Endothelial cell of umbilical vein (primary cell): ENCODE data around the gene ELK3. TPM values are rescaled to one million over a fixed set of nuclear protein-coding genes. Genes with fewer than 3 reads are reported as not detected.

Source experiments
- BruUV-seq: library from RNA; stranded (reverse); fragments of 400-500 nt; replicated peaks from 2 replicates; lab custom pipeline; 2021; lab: Mats Ljungman, UMichigan
- CTCF ChIA-PET: fragments of 300-600, 350-600 bp; sonication (Branson Sonifier 250); formaldehyde crosslinking; loops from one replicate; lab custom pipeline; 2021; ENCODE audit warnings: antibody characterized with exemption, inconsistent platforms; lab: Charles Lee
- POLR2A ChIA-PET: fragments of 300-600, 350-600 bp; sonication (Branson Sonifier 250); formaldehyde crosslinking; loops from one replicate; lab custom pipeline; 2021; ENCODE audit warnings: antibody characterized with exemption, inconsistent platforms; lab: Charles Lee
- DNase-seq: peaks from one replicate; pipeline ENCODE4 v3.0.0-alpha.2; 2011; ENCODE audit warnings: low read depth, low spot score
- FAIRE-seq: peaks from 2 replicates; lab custom pipeline; 2011; peaks lifted over from hg19 to GRCh38; lab: Jason Lieb, UNC
- H2AFZ ChIP-seq: 2 replicates; pipeline ENCODE4 v1.6.0; 2012; ENCODE audit warnings: low read depth, low read length, control low read depth, inconsistent platforms
- H3K27ac ChIP-seq: 2 replicates; pipeline ENCODE4 v1.5.1; 2011; ENCODE audit warnings: low read depth, mild to moderate bottlenecking, control low read depth, low read length, moderate library complexity; ENCODE audit not compliant: insufficient read depth
- H3K27me3 ChIP-seq, 2 experiments: 2 replicates each; pipeline versions ENCODE4 v1.6.0 to v1.6.1; 2011; ENCODE audit warnings: low read length in 2 of 2, mixed read lengths in 1 of 2; ENCODE audit not compliant: control insufficient read depth in 2 of 2, insufficient read depth in 2 of 2
- H3K36me3 ChIP-seq, 2 experiments: 2 replicates in 1 of 2; 3 replicates in 1 of 2; pipeline ENCODE4 v1.5.1; 2011; ENCODE audit warnings: low read length in 2 of 2, mild to moderate bottlenecking in 1 of 2, moderate library complexity in 1 of 2; ENCODE audit not compliant: control insufficient read depth in 2 of 2, insufficient read depth in 2 of 2; ENCODE audit errors: extremely low read depth in 1 of 2
- H3K4me1 ChIP-seq: 3 replicates; pipeline ENCODE4 v1.5.1; 2011; ENCODE audit warnings: mild to moderate bottlenecking, low read length; ENCODE audit not compliant: control insufficient read depth, insufficient read depth; ENCODE audit errors: extremely low read depth
- H3K4me2 ChIP-seq: 2 replicates; pipeline ENCODE4 v1.6.1; 2011; ENCODE audit warnings: low read length, control low read depth, mixed read lengths; ENCODE audit not compliant: insufficient read depth
- H3K4me3 ChIP-seq, 3 experiments: fragments of 200-600 bp in 1 of 3; sonication (generic), shearing (Covaris generic) in 1 of 3; replicated peaks in 1 of 3; 2 replicates each; pipeline ENCODE4 v1.5.1; 2011 to 2016; ENCODE audit warnings: control low read depth in 3 of 3, low read length in 3 of 3, mild to moderate bottlenecking in 2 of 3, inconsistent platforms in 1 of 3, low read depth in 1 of 3, moderate library complexity in 1 of 3; ENCODE audit not compliant: insufficient read depth in 1 of 3
- H3K79me2 ChIP-seq: 2 replicates; pipeline ENCODE4 v1.6.0; 2012; ENCODE audit warnings: low read length, inconsistent platforms; ENCODE audit not compliant: control insufficient read depth, insufficient read depth
- H3K9ac ChIP-seq: replicated peaks from 2 replicates; pipeline ENCODE3; 2011; ENCODE audit warnings: low read length, control low read depth; ENCODE audit not compliant: insufficient read depth; ENCODE audit errors: extremely low read depth
- H3K9me1 ChIP-seq: replicated peaks from 3 replicates; pipeline ENCODE4 v1.6.0; 2011; ENCODE audit warnings: mild to moderate bottlenecking, low read length; ENCODE audit not compliant: control insufficient read depth, insufficient read depth; ENCODE audit errors: extremely low read depth
- H3K9me3 ChIP-seq: replicated peaks from 2 replicates; pipeline ENCODE4 v1.5.1; 2012; ENCODE audit warnings: low read length, inconsistent platforms; ENCODE audit not compliant: control insufficient read depth, insufficient read depth
- H4K20me1 ChIP-seq: replicated peaks from 2 replicates; pipeline ENCODE3; 2011; ENCODE audit warnings: mild to moderate bottlenecking, low read length; ENCODE audit not compliant: control insufficient read depth, insufficient read depth; ENCODE audit errors: extremely low read depth
- CTCF ChIP-seq, 2 donors: IDR thresholded peaks; 1 replicate in 1 of 2; 2 replicates in 1 of 2; pipeline ENCODE4 v1.5.1; 2011; ENCODE audit warnings: low read length in 2 of 2, mild to moderate bottlenecking in 2 of 2, moderate library complexity in 2 of 2, control low read depth in 1 of 2, inconsistent platforms in 1 of 2, low read depth in 1 of 2; ENCODE audit not compliant: insufficient read depth in 1 of 2; ENCODE audit errors: extremely low read depth in 1 of 2
- EZH2 ChIP-seq: IDR thresholded peaks from 2 replicates; pipeline ENCODE4 v1.6.1; 2012; ENCODE audit warnings: borderline replicate concordance, low read depth, mild to moderate bottlenecking, moderate library complexity, low read length, inconsistent platforms; ENCODE audit not compliant: severe bottlenecking
- FOS ChIP-seq: IDR thresholded peaks from 2 replicates; pipeline ENCODE4 v1.6.1; 2011; ENCODE audit warnings: mild to moderate bottlenecking, low read length, moderate library complexity, borderline replicate concordance; ENCODE audit not compliant: insufficient read depth
- GATA2 ChIP-seq: IDR thresholded peaks from 2 replicates; pipeline ENCODE4 v1.7.0; 2011; ENCODE audit warnings: low read depth, mild to moderate bottlenecking, moderate library complexity, mixed read lengths, low read length; ENCODE audit not compliant: insufficient read length, insufficient read depth
- JUN ChIP-seq: IDR thresholded peaks from 2 replicates; pipeline ENCODE4 v1.6.1; 2011; ENCODE audit warnings: borderline replicate concordance, low read depth; ENCODE audit not compliant: insufficient read length, insufficient read depth
- MAX ChIP-seq: IDR thresholded peaks from 2 replicates; pipeline ENCODE4 v1.6.1; 2011; ENCODE audit not compliant: insufficient read depth, insufficient read length
- MYC ChIP-seq: IDR thresholded peaks from one replicate; pipeline ENCODE4 v1.6.1; 2011; ENCODE audit warnings: mild to moderate bottlenecking, low read depth, low read length
- POLR2A ChIP-seq: IDR thresholded peaks from 2 replicates; pipeline ENCODE4 v1.6.1; 2012; ENCODE audit warnings: low read depth, mild to moderate bottlenecking, control low read depth, low read length
- POLR2AphosphoS5 ChIP-seq: IDR thresholded peaks from 2 replicates; pipeline ENCODE4 v1.6.1; 2012; ENCODE audit warnings: low read depth, mild to moderate bottlenecking, control low read depth, low read length, moderate library complexity; ENCODE audit not compliant: insufficient read depth
- dilution Hi-C: fragments of 300-500 bp; cut with MboI; formaldehyde crosslinking; loops from one replicate; pipeline ENCODE4 v1.15.0; 2019; ENCODE audit warnings: low sequenced_read_pairs; ENCODE audit not compliant: extremely low pct_ligation_motif_present
- intact Hi-C: fragments of 100-400 bp; cut with micrococcal nuclease; formaldehyde crosslinking; loops from one replicate; pipeline ENCODE4 v1.10.0; 2022
- polyA plus RNA-seq, 4 experiments: library from polyadenylated mRNA; depleted of rRNA in 3 of 4; stranded (reverse) in 3 of 4; unstranded in 1 of 4; fragments of >200 nt; gene quantifications; 2 replicates each; pipeline versions ENCODE4 v1.2.1 to v1.2.3, GENCODE V29; 2011 to 2012; ENCODE audit warnings: missing spikeins in 1 of 4
- total RNA-seq: library from RNA; stranded (reverse); gene quantifications from 2 replicates; pipeline ENCODE4 v1.2.3, GENCODE V29; 2021

ELK3 gene
- total and polyA plus RNA-seq, 2 donors (not counting 3 experiments of a cell fraction or from before 2014, with no cell fraction given): 64.8 to 132 TPM

- no TSS peak for BruUV-seq
- no peak overlapping the region for H3K4me2 ChIP-seq
- no peak overlapping the region for H2AFZ ChIP-seq
- dilution Hi-C loops: no loop called here
- H3K27ac ChIP-seq: no peak overlapping the region
- ChIA-PET POLR2A (no interaction called here), CTCF (interaction anchor here (0.7 kb wide), 1 partner anchor 12 kb away, joined by 3 read pairs; no protein-coding TSS in a partner anchor)
- no peaks in the 10 kb centered on the region for H3K9me1 ChIP-seq
- no peak overlapping the region for H3K9ac ChIP-seq
- H4K20me1 ChIP-seq: peaks cover 12% of the 10 kb centered on the region
- no peak for TF ChIP-seq MYC
- no peak for TF ChIP-seq EZH2
- no peak for TF ChIP-seq JUN
- no peak for TF ChIP-seq POLR2A
- no peak for TF ChIP-seq POLR2AphosphoS5
- TF ChIP-seq GATA2: no peak
- no peak for TF ChIP-seq CTCF (IDR thresholded peaks at IDR 0.05; ENCODE audit: extremely low read depth in 1 of 2, insufficient read depth in 1 of 2, low read depth in 1 of 2, low read length in 2 of 2)
- TF ChIP-seq MAX: no peak
- TF ChIP-seq FOS: no peak
- no peaks in the 10 kb centered on the region for H3K9me3 ChIP-seq
- intact Hi-C loops: loop anchor here (10.0 kb wide), 1 partner anchor 593 kb away; no protein-coding TSS in a partner anchor
- H3K27me3 ChIP-seq: no peaks in the 10 kb centered on the region
- no peak overlapping the region for H3K4me3 ChIP-seq
- FAIRE-seq: no peak
- DNase-seq: no peak
- peaks cover 98% of the 10 kb centered on the region for H3K79me2 ChIP-seq
- peaks cover 40 to 55% of the 10 kb centered on the region in 2 experiments for H3K36me3 ChIP-seq
- H3K4me1 ChIP-seq: peaks cover 32% of the 10 kb centered on the region
Measured at GRCh38 chr12:96227365-96228106, 33.4 kb downstream of the ELK3 start.
